OCI-LY1 (cell line): ENCODE results near the gene SLC25A21.

Source experiments
- H2AFZ ChIP-seq: fragments of 200-600 bp; sonication (generic), shearing (Covaris generic); 2 replicates; pipeline ENCODE4 v1.6.0; 2014; ENCODE audit warnings: antibody characterized with exemption, mild to moderate bottlenecking, low read length
- H3F3A ChIP-seq: fragments of 200-600 bp; sonication (generic), shearing (Covaris generic); 2 replicates; pipeline ENCODE4 v1.6.0; 2014; ENCODE audit warnings: mild to moderate bottlenecking, antibody characterized with exemption, low read length, moderate library complexity; ENCODE audit not compliant: insufficient read depth
- H3K27ac ChIP-seq: fragments of 200-600 bp; sonication (generic); 2 replicates; pipeline ENCODE4 v1.5.1; 2014; ENCODE audit warnings: low read length, mixed run types, mild to moderate bottlenecking, low read depth; ENCODE audit not compliant: poor library complexity, severe bottlenecking
- H3K27me3 ChIP-seq: fragments of 200-600 bp; sonication (generic); 2 replicates; pipeline ENCODE4 v1.6.0; 2014; ENCODE audit warnings: antibody characterized with exemption, mild to moderate bottlenecking, low read length, moderate library complexity; ENCODE audit not compliant: insufficient read depth
- H3K36me3 ChIP-seq: fragments of 200-600 bp; sonication (generic); 2 replicates; pipeline ENCODE4 v1.6.1; 2014; ENCODE audit warnings: mild to moderate bottlenecking, antibody characterized with exemption, low read length, moderate library complexity, mixed read lengths; ENCODE audit not compliant: insufficient read depth
- H3K4me1 ChIP-seq: fragments of 200-600 bp; sonication (generic); 2 replicates; pipeline ENCODE4 v1.5.1; 2014; ENCODE audit warnings: mild to moderate bottlenecking, low read length, moderate library complexity; ENCODE audit not compliant: insufficient read depth, severe bottlenecking
- H3K4me2 ChIP-seq: fragments of 200-600 bp; sonication (generic), shearing (Covaris generic); 2 replicates; pipeline ENCODE4 v1.6.1; 2014; ENCODE audit warnings: low read length
- H3K4me3 ChIP-seq: fragments of 200-600 bp; sonication (generic); 2 replicates; pipeline ENCODE4 v1.5.1; 2014; ENCODE audit warnings: low read length, low read depth, mild to moderate bottlenecking, mixed read lengths; ENCODE audit not compliant: poor library complexity, severe bottlenecking
- H3K79me2 ChIP-seq: fragments of 200-600 bp; shearing (Covaris generic); 2 replicates; pipeline ENCODE4 v1.6.1; 2016; ENCODE audit warnings: mixed run types, low read length, mixed read lengths; ENCODE audit not compliant: insufficient read depth
- H3K9ac ChIP-seq: fragments of 200-600 bp; sonication (generic), shearing (Covaris generic); 2 replicates; pipeline ENCODE4 v1.6.1; 2014; ENCODE audit warnings: mild to moderate bottlenecking, low read length, mixed read lengths
- H3K9me2 ChIP-seq: fragments of 200-600 bp; sonication (generic), shearing (Covaris generic); 2 replicates; pipeline ENCODE4 v1.6.1; 2014; ENCODE audit warnings: low read depth, mild to moderate bottlenecking, low read length, mixed read lengths
- H3K9me3 ChIP-seq: fragments of 200-600 bp; shearing (Covaris generic); 2 replicates; pipeline ENCODE4 v1.6.1; 2014; ENCODE audit warnings: low read length, mixed read lengths
- H4K20me1 ChIP-seq: fragments of 200-600 bp; sonication (generic), shearing (Covaris generic); 2 replicates; pipeline ENCODE4 v1.6.0; 2016; ENCODE audit warnings: mild to moderate bottlenecking, low read length; ENCODE audit not compliant: insufficient read depth
- CTCF ChIP-seq: fragments of 200-600 bp; sonication (generic), shearing (Covaris generic); IDR thresholded peaks from 2 replicates; pipeline ENCODE4 v1.5.1; 2017; ENCODE audit warnings: mild to moderate bottlenecking, antibody characterized with exemption, low read length, moderate library complexity, mixed read lengths
- EZH2 ChIP-seq: fragments of 200-600 bp; sonication (generic), shearing (Covaris generic); IDR thresholded peaks from 2 replicates; pipeline ENCODE4 v1.8.0; 2017; ENCODE audit warnings: borderline replicate concordance, mixed run types, mild to moderate bottlenecking, antibody characterized with exemption, low read length, moderate library complexity, mixed read lengths

SLC25A21 gene

GRCh38 chr14:36661506-36662257 lies 510.7 kb downstream of the SLC25A21 start, which contains the start of gene PAX9:
PAX9 (plus strand) TSS chr14:36661860; CDS start chr14:36662090, 230 bp downstream.
- no peaks in the 10 kb centered on the region for H3K36me3 ChIP-seq

GRCh38 chr14:36660736-36661505 lies 511.5 kb downstream of the SLC25A21 start:
- no peak overlapping the region for H2AFZ ChIP-seq
- H3F3A ChIP-seq: no peaks in the 10 kb centered on the region
- H3K4me1 ChIP-seq: no peaks in the 10 kb centered on the region
- no peaks in the 10 kb centered on the region for H3K9me3 ChIP-seq
- no peaks in the 10 kb centered on the region for H3K9me2 ChIP-seq
- no peaks in the 10 kb centered on the region for H4K20me1 ChIP-seq
- no peaks in the 10 kb centered on the region for H3K27me3 ChIP-seq
- H3K9ac ChIP-seq: no peak overlapping the region
- no peak overlapping the region for H3K27ac ChIP-seq
- no peak overlapping the region for H3K4me3 ChIP-seq
- TF ChIP-seq CTCF (no peak), EZH2 (no peak)
- no peak overlapping the region for H3K4me2 ChIP-seq
- H3K36me3 ChIP-seq: no peaks in the 10 kb centered on the region
- H3K79me2 ChIP-seq: no peaks in the 10 kb centered on the region

More at GRCh38 chr14:36661506-36662257, 510.7 kb downstream of the SLC25A21 start, which contains the start of gene PAX9:
- Histone ChIP-seq H3F3A (no peaks in the 10 kb centered on the region), H4K20me1 (no peaks in the 10 kb centered on the region), H3K4me2 (no peak within 1 kb of the TSS), H3K79me2 (no peaks in the 10 kb centered on the region), H3K9me3 (no peaks in the 10 kb centered on the region), H3K9ac (no peak within 1 kb of the TSS), H3K4me1 (no peaks in the 10 kb centered on the region), H3K27me3 (no peaks in the 10 kb centered on the region), H3K9me2 (no peaks in the 10 kb centered on the region), H3K4me3 (no peak within 1 kb of the TSS), H2AFZ (no peak within 1 kb of the TSS), H3K27ac (no peak within 1 kb of the TSS)
- TF ChIP-seq CTCF (no peak), EZH2 (no peak)

GRCh38 chr14:36659822-36660735 lies 512.3 kb downstream of the SLC25A21 start:
- H3K4me2 ChIP-seq: no peak overlapping the region
- H3K4me3 ChIP-seq: no peak overlapping the region
- no peak overlapping the region for H2AFZ ChIP-seq
- H3K9me2 ChIP-seq: no peaks in the 10 kb centered on the region
- no peak for TF ChIP-seq CTCF
- no peak for TF ChIP-seq EZH2
- no peaks in the 10 kb centered on the region for H3K4me1 ChIP-seq
- H3K79me2 ChIP-seq: no peaks in the 10 kb centered on the region
- H4K20me1 ChIP-seq: no peaks in the 10 kb centered on the region
- no peaks in the 10 kb centered on the region for H3K9me3 ChIP-seq
- no peaks in the 10 kb centered on the region for H3K36me3 ChIP-seq
- no peaks in the 10 kb centered on the region for H3K27me3 ChIP-seq
- no peaks in the 10 kb centered on the region for H3F3A ChIP-seq
- no peak overlapping the region for H3K9ac ChIP-seq
- no peak overlapping the region for H3K27ac ChIP-seq
